PC-9 (cell line): ENCODE measurements around the gene SPATA20. TPM values are rescaled to one million over a fixed set of nuclear protein-coding genes. Genes with fewer than 3 reads are reported as not detected.

ENCODE experiments used
- BruUV-seq: library from RNA; stranded (reverse); fragments of 400-500 nt; replicated peaks from 2 replicates; lab custom pipeline; 2021; lab: Mats Ljungman, UMichigan
- CTCF ChIA-PET: fragments of 300-600 bp; sonication (Branson Sonifier 250); formaldehyde crosslinking; loops from one replicate; lab custom pipeline; 2022; ENCODE audit warnings: antibody characterized with exemption; lab: Charles Lee
- POLR2A ChIA-PET: fragments of 300-600 bp; sonication (Branson Sonifier 250); formaldehyde crosslinking; loops from one replicate; lab custom pipeline; 2022; ENCODE audit warnings: antibody characterized with exemption; ENCODE audit not compliant: unreplicated experiment; lab: Charles Lee
- DNase-seq, 2 experiments: peaks; one replicate each; pipeline versions ENCODE4 v3.0.0 to v3.0.0-alpha.2; 2015 to 2022; ENCODE audit warnings: mixed read lengths in 1 of 2
- H2AFZ ChIP-seq: fragments of 200-600 bp; sonication (generic); 2 replicates; pipeline ENCODE4 v1.8.1; 2017; ENCODE audit warnings: antibody characterized with exemption
- H3F3A ChIP-seq: fragments of 200-600 bp; sonication (generic); 2 replicates; pipeline ENCODE4 v1.8.1; 2017; ENCODE audit warnings: antibody characterized with exemption, mild to moderate bottlenecking, low read depth; ENCODE audit not compliant: insufficient read depth
- H3K27ac ChIP-seq: fragments of 200-600 bp; sonication (generic); 2 replicates; pipeline ENCODE4 v1.6.1; 2016; ENCODE audit warnings: mixed run types
- H3K27me3 ChIP-seq: fragments of 200-600 bp; sonication (generic); 2 replicates; pipeline ENCODE4 v1.6.1; 2016; ENCODE audit warnings: low read depth, mixed run types; ENCODE audit not compliant: insufficient read depth
- H3K36me3 ChIP-seq: fragments of 200-600 bp; sonication (generic); 2 replicates; pipeline ENCODE4 v1.6.1; 2016; ENCODE audit warnings: low read depth, mixed run types
- H3K4me1 ChIP-seq: fragments of 200-600 bp; sonication (generic); replicated peaks from 2 replicates; pipeline ENCODE4 v1.6.1; 2016; ENCODE audit warnings: mixed run types; ENCODE audit not compliant: insufficient read depth
- H3K4me2 ChIP-seq: fragments of 200-600 bp; sonication (generic); 2 replicates; pipeline ENCODE4 v1.6.1; 2017; ENCODE audit warnings: mixed run types
- H3K4me3 ChIP-seq: fragments of 200-600 bp; sonication (generic); 2 replicates; pipeline ENCODE4 v1.6.1; 2016; ENCODE audit warnings: mixed run types
- H3K79me2 ChIP-seq: fragments of 200-600 bp; sonication (generic); 2 replicates; pipeline ENCODE4 v1.6.1; 2017; ENCODE audit warnings: low read depth, mixed run types
- H3K9me2 ChIP-seq: fragments of 200-600 bp; sonication (generic); 2 replicates; pipeline ENCODE4 v1.8.1; 2017; ENCODE audit warnings: mild to moderate bottlenecking; ENCODE audit not compliant: insufficient read depth
- H3K9me3 ChIP-seq: fragments of 200-600 bp; sonication (generic); 2 replicates; pipeline ENCODE4 v1.8.1; 2016; ENCODE audit warnings: low read depth; ENCODE audit not compliant: insufficient read depth
- H4K20me1 ChIP-seq: fragments of 200-600 bp; sonication (generic); 2 replicates; pipeline ENCODE4 v1.8.1; 2017; ENCODE audit not compliant: insufficient read depth
- EZH2 ChIP-seq: fragments of 200-600 bp; sonication (generic); IDR thresholded peaks from 2 replicates; pipeline ENCODE4 v1.8.0; 2017; ENCODE audit warnings: antibody characterized with exemption, low read depth
- intact Hi-C: fragments of 100-400 bp; cut with micrococcal nuclease; formaldehyde crosslinking; loops from one replicate; pipeline ENCODE4 v1.10.0; 2022; ENCODE audit not compliant: unreplicated experiment
- total RNA-seq: library from RNA; stranded (reverse); gene quantifications from 2 replicates; pipeline ENCODE4 v1.2.3, GENCODE V29; 2021
- TF ChIP-seq, protein P1 (sequence below): fragments of 200-600 bp; sonication (generic); conservative IDR thresholded peaks from 2 replicates; pipeline ENCODE4 v1.6.1; 2017; ENCODE audit warnings: mixed run types, antibody characterized with exemption, mild to moderate bottlenecking, moderate library complexity

SPATA20 gene
- total RNA-seq, 1 experiment from 2014 or later = 41.5 TPM

DNA sequence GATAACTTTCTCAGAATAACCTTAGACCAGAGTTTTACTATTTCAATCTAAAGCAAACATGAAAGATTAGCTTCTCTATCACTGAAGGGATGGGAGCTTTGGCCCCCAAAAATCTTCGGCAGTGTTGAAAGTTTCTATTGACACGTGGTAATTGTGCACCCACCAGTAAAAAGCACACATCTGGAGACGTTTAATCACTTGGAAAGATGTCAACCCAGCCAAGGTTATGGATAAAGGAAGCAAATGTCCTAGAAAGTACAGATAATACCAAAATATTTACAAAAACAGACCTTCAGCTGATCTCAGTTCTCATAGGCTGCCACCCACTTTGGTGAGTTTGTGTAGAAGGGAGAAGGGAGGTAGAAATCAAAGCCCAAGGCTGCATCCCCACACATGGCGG lies 33.5 kb upstream of the SPATA20 start:
- no peaks in the 10 kb centered on the region for H3K9me2 ChIP-seq
- no TSS peak for BruUV-seq
- no peaks in the 10 kb centered on the region for H4K20me1 ChIP-seq
- H3K4me2 ChIP-seq = no peak overlapping the region
- no peaks in the 10 kb centered on the region for H3K9me3 ChIP-seq
- peaks cover 27% of the 10 kb centered on the region for H3K4me1 ChIP-seq
- H3K79me2 ChIP-seq = no peaks in the 10 kb centered on the region
- no peak overlapping the region for H2AFZ ChIP-seq
- no peaks in the 10 kb centered on the region for H3K27me3 ChIP-seq
- ChIA-PET CTCF (no interaction called here), POLR2A (no interaction called here)
- intact Hi-C loops = no loop called here
- H3K36me3 ChIP-seq = no peaks in the 10 kb centered on the region
- peaks cover 26% of the 10 kb centered on the region for H3F3A ChIP-seq
- H3K4me3 ChIP-seq = no peak overlapping the region
- no peak overlapping the region for H3K27ac ChIP-seq
- no peak for DNase-seq
- TF ChIP-seq, protein P1, sequence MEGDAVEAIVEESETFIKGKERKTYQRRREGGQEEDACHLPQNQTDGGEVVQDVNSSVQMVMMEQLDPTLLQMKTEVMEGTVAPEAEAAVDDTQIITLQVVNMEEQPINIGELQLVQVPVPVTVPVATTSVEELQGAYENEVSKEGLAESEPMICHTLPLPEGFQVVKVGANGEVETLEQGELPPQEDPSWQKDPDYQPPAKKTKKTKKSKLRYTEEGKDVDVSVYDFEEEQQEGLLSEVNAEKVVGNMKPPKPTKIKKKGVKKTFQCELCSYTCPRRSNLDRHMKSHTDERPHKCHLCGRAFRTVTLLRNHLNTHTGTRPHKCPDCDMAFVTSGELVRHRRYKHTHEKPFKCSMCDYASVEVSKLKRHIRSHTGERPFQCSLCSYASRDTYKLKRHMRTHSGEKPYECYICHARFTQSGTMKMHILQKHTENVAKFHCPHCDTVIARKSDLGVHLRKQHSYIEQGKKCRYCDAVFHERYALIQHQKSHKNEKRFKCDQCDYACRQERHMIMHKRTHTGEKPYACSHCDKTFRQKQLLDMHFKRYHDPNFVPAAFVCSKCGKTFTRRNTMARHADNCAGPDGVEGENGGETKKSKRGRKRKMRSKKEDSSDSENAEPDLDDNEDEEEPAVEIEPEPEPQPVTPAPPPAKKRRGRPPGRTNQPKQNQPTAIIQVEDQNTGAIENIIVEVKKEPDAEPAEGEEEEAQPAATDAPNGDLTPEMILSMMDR = no peak
- TF ChIP-seq EZH2 = no peak

- no TSS peak for BruUV-seq
- peaks cover 31% of the 10 kb centered on the region for H3K4me1 ChIP-seq
- H3K79me2 ChIP-seq = no peaks in the 10 kb centered on the region
- H3F3A ChIP-seq = peaks cover 35% of the 10 kb centered on the region
- DNase-seq = no peak
- H2AFZ ChIP-seq = no peak overlapping the region
- H3K27me3 ChIP-seq = no peaks in the 10 kb centered on the region
- intact Hi-C loops = no loop called here
- POLR2A ChIA-PET = no interaction called here
- no peak overlapping the region for H3K4me2 ChIP-seq
- CTCF ChIA-PET = no interaction called here
- no peak overlapping the region for H3K4me3 ChIP-seq
- no peaks in the 10 kb centered on the region for H3K9me3 ChIP-seq
- no peak overlapping the region for H3K27ac ChIP-seq
- TF ChIP-seq EZH2 = no peak
- TF ChIP-seq, protein P1 = no peak
- H3K36me3 ChIP-seq = no peaks in the 10 kb centered on the region
- H3K9me2 ChIP-seq = no peaks in the 10 kb centered on the region
- H4K20me1 ChIP-seq = no peaks in the 10 kb centered on the region
Observed at GRCh38 chr17:50514388-50514787, 32.6 kb upstream of the SPATA20 start.

GRCh38 chr17:50514936-50515702 lies 31.9 kb upstream of the SPATA20 start:
- no peak overlapping the region for H3K4me3 ChIP-seq
- no peaks in the 10 kb centered on the region for H3K9me2 ChIP-seq
- H3K4me1 ChIP-seq = peaks cover 31% of the 10 kb centered on the region
- BruUV-seq = no TSS peak
- ChIA-PET CTCF (no interaction called here), POLR2A (no interaction called here)
- H2AFZ ChIP-seq = no peak overlapping the region
- H3K79me2 ChIP-seq = no peaks in the 10 kb centered on the region
- no peak for TF ChIP-seq EZH2
- TF ChIP-seq, protein P1 = no peak
- intact Hi-C loops = no loop called here
- no peaks in the 10 kb centered on the region for H3K36me3 ChIP-seq
- no peaks in the 10 kb centered on the region for H4K20me1 ChIP-seq
- H3K27ac ChIP-seq = no peak overlapping the region
- H3K4me2 ChIP-seq = no peak overlapping the region
- no peaks in the 10 kb centered on the region for H3K9me3 ChIP-seq
- peaks cover 34% of the 10 kb centered on the region for H3F3A ChIP-seq
- no peaks in the 10 kb centered on the region for H3K27me3 ChIP-seq
- no peak for DNase-seq
